HFFc6 (cell line): Measurements from ENCODE around the gene BRAT1. TPM values are rescaled to one million over a fixed set of nuclear protein-coding genes. Genes with fewer than 3 reads are reported as not detected.

Experiments
- DNase-seq: peaks from one replicate; pipeline ENCODE4 v3.0.0-alpha.2; 2018
- H3K27ac Mint-ChIP-seq: 2 replicates; pipeline ENCODE4 v1.8.0; 2020; ENCODE audit warnings: mild to moderate bottlenecking, mixed read lengths
- H3K27me3 Mint-ChIP-seq: 2 replicates; pipeline ENCODE4 v1.8.0; 2021; ENCODE audit warnings: mild to moderate bottlenecking, moderate library complexity, mixed read lengths; ENCODE audit not compliant: insufficient read depth
- H3K36me3 Mint-ChIP-seq: 2 replicates; pipeline ENCODE4 v1.8.0; 2021; ENCODE audit warnings: low read depth, mixed read lengths
- H3K4me1 Mint-ChIP-seq: 2 replicates; pipeline ENCODE4 v1.8.0; 2020; ENCODE audit warnings: low read depth, mixed read lengths
- H3K4me3 Mint-ChIP-seq: 2 replicates; pipeline ENCODE4 v1.8.0; 2020; ENCODE audit warnings: mild to moderate bottlenecking, moderate library complexity, mixed read lengths
- H3K9me3 Mint-ChIP-seq: 2 replicates; pipeline ENCODE4 v1.8.0; 2020; ENCODE audit warnings: mild to moderate bottlenecking, mixed read lengths
- CTCF ChIP-seq: fragments of 200-600 bp; sonication (generic); IDR thresholded peaks from 2 replicates; pipeline ENCODE4 v1.5.0; 2021; ENCODE audit warnings: antibody characterized with exemption, mild to moderate bottlenecking
- total RNA-seq, 6 experiments: library from RNA; stranded (reverse); fragmentation: NEBNext Ultra II Directional; extraction: Animal tissue kit (Norgen Biotek cat#: 25700); gene quantifications; 2 replicates in 1 of 6; 3 replicates in 5 of 6; pipeline ENCODE4 v1.2.3, GENCODE V29; 2021

BRAT1 gene
- total RNA-seq, 6 experiments from 2014 or later = 21.3 to 26.0 (median 23.3) TPM

GRCh38 chr7:2504889-2505375 lies 50.4 kb downstream of the BRAT1 start:
- H3K36me3 Mint-ChIP-seq = no peaks in the 10 kb centered on the region
- no peak for DNase-seq
- TF ChIP-seq CTCF = no peak
- no peak overlapping the region for H3K4me3 Mint-ChIP-seq
- no peaks in the 10 kb centered on the region for H3K9me3 Mint-ChIP-seq
- H3K27me3 Mint-ChIP-seq = no peaks in the 10 kb centered on the region; the same call in 1 of the 2 replicates
- no peak overlapping the region for H3K27ac Mint-ChIP-seq
- peaks cover 11% of the 10 kb centered on the region for H3K4me1 Mint-ChIP-seq

- no peak overlapping the region for H3K4me3 Mint-ChIP-seq
- H3K27ac Mint-ChIP-seq = no peak overlapping the region
- H3K36me3 Mint-ChIP-seq = no peaks in the 10 kb centered on the region
- no peak for DNase-seq
- no peaks in the 10 kb centered on the region for H3K9me3 Mint-ChIP-seq
- no peak for TF ChIP-seq CTCF
- H3K27me3 Mint-ChIP-seq = peaks cover under 1% of the 10 kb centered on the region; the same call in 1 of the 2 replicates
- peaks cover 11% of the 10 kb centered on the region for H3K4me1 Mint-ChIP-seq
Observed at GRCh38 chr7:2504128-2504888, 51.0 kb downstream of the BRAT1 start.

GRCh38 chr7:2503056-2503941 lies 52.0 kb downstream of the BRAT1 start:
- Mint-ChIP-seq H3K4me1 (peaks cover 2% of the 10 kb centered on the region), H3K27ac (no peak overlapping the region), H3K36me3 (no peaks in the 10 kb centered on the region), H3K4me3 (no peak overlapping the region), H3K9me3 (no peaks in the 10 kb centered on the region), H3K27me3 (peaks cover 4% of the 10 kb centered on the region; the same call in 1 of the 2 replicates)
- no peak for TF ChIP-seq CTCF
- no peak for DNase-seq

GRCh38 chr7:2502647-2502966 lies 52.7 kb downstream of the BRAT1 start:
- peaks cover 4% of the 10 kb centered on the region; the same call in 1 of the 2 replicates for H3K27me3 Mint-ChIP-seq
- no peaks in the 10 kb centered on the region for H3K4me1 Mint-ChIP-seq
- no peaks in the 10 kb centered on the region for H3K9me3 Mint-ChIP-seq
- TF ChIP-seq CTCF = no peak
- no peaks in the 10 kb centered on the region for H3K36me3 Mint-ChIP-seq
- no peak for DNase-seq
- no peak overlapping the region for H3K27ac Mint-ChIP-seq
- H3K4me3 Mint-ChIP-seq = no peak overlapping the region

GRCh38 chr7:2501947-2502646 lies 53.2 kb downstream of the BRAT1 start:
- Mint-ChIP-seq H3K36me3 (no peaks in the 10 kb centered on the region), H3K4me1 (no peaks in the 10 kb centered on the region), H3K27me3 (peaks cover 7% of the 10 kb centered on the region; the same call in 1 of the 2 replicates), H3K27ac (no peak overlapping the region), H3K4me3 (no peak overlapping the region), H3K9me3 (no peaks in the 10 kb centered on the region)
- no peak for TF ChIP-seq CTCF
- DNase-seq = no peak
